Esophagus squamous epithelium (tissue), 4 donors: Measurements from ENCODE around the gene SUN5.

ENCODE experiments used
- CTCF ChIP-seq, 6 experiments: fragments of 450-650 bp in 4 of 6; fragments of 200-600 bp in 2 of 6; sonication (generic) in 2 of 6; IDR thresholded peaks; one replicate each; pipeline ENCODE4 v1.5.1; 2016 to 2019; ENCODE audit warnings: antibody characterized with exemption in 6 of 6, mild to moderate bottlenecking in 4 of 6, moderate library complexity in 4 of 6
- POLR2A ChIP-seq, 4 donors: fragments of 450-650 bp; IDR thresholded peaks; one replicate each; pipeline ENCODE4 v1.6.1; 2017; ENCODE audit warnings: antibody characterized with exemption in 4 of 4, mild to moderate bottlenecking in 4 of 4, moderate library complexity in 3 of 4

- TF ChIP-seq CTCF (IDR thresholded peaks at IDR 0.05) = no peak
- TF ChIP-seq POLR2A (IDR thresholded peaks at IDR 0.05) = no peak
Measured at GRCh38 chr20:33046412-33046811, 42.2 kb upstream of the SUN5 start.
